DMS53 (cell line): ENCODE data around the gene JAK2.

Experiments
- DNase-seq: peaks from one replicate; lab custom pipeline; 2025; lab: John Stamatoyannopoulos, UW

The JAK2 gene

DNA sequence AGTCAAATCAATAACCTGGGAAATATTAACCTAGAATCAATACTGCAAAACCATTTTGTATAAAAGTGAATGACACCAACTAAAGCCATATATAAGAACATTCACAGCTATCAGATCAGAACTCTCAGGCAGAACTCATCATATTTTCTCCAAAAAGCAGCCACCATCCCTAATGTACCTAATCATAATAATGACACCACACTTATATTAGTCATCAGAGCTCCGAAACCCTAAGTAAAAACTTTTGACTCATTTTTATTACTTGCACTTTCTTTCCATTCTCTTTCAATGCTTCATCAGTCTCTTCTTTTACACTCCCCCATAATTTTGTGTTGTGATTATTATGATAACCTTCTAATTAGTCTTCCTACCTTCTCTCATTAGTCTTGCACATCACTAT, 155.1 kb downstream of the JAK2 start:
- DNase-seq, result no peak

GRCh38 chr9:5144217-5144616, 159.1 kb downstream of the JAK2 start:
- no peak for DNase-seq

DNA sequence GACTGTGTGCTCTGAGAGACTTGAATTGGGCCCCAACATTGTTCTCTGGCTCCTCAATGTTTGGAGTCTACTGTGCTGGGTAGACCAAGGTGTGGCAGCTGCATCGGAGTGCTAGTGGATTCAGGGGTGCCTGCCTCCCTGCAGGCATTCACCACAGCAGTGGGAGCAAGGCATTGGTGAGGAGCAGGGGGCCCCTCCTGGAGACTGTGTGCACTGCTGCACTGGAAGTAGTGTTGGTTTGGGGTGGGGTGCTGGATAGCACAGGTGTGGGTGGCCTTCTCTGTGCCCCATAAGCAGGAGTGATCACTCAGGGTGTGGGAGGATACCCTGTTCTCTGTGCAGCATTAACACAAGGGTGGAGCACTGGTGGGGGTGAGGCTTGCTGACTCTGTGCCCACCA, 161.2 kb downstream of the JAK2 start:
- no peak for DNase-seq
